Fibroblast of the aortic adventitia (primary cell): Measurements from ENCODE around the gene SPATA45. TPM values are rescaled to one million over a fixed set of nuclear protein-coding genes. Genes with fewer than 3 reads are reported as not detected.

Experiments
- DNase-seq: peaks from one replicate; pipeline ENCODE4 v3.0.0-alpha.2; 2010; ENCODE audit warnings: low read depth
- H3K4me3 ChIP-seq: 2 replicates; pipeline ENCODE4 v1.5.1; 2011; ENCODE audit warnings: low read depth, mild to moderate bottlenecking, control low read depth, low read length, moderate library complexity
- CTCF ChIP-seq: IDR thresholded peaks from 2 replicates; pipeline ENCODE4 v1.5.1; 2011; ENCODE audit warnings: mild to moderate bottlenecking, low read length, control low read depth, inconsistent platforms; ENCODE audit not compliant: insufficient read depth
- small RNA-seq: library from RNA; depleted of rRNA; stranded (forward); fragments of <200 nt; gene quantifications from one replicate; pipeline ENCODE3, GENCODE V24; 2012
- total RNA-seq: library from RNA; depleted of rRNA; stranded (reverse); fragments of >200 nt; gene quantifications from 2 replicates; pipeline ENCODE4 v1.2.3, GENCODE V29; 2012; ENCODE audit warnings: low replicate concordance

The SPATA45 gene
- total RNA-seq, 1 donor = not detected

GRCh38 chr1:212782422-212783154 is 64.9 kb downstream of the SPATA45 start:
- no peak overlapping the region for H3K4me3 ChIP-seq
- peak; percentile 57 for DNase-seq
- peak; percentile 59 for TF ChIP-seq CTCF

- no peak overlapping the region for H3K4me3 ChIP-seq
- TF ChIP-seq CTCF = no peak
- no peak for DNase-seq
These were observed 66.2 kb downstream of the SPATA45 start for GRCh38 chr1:212781225-212781624.

DNA sequence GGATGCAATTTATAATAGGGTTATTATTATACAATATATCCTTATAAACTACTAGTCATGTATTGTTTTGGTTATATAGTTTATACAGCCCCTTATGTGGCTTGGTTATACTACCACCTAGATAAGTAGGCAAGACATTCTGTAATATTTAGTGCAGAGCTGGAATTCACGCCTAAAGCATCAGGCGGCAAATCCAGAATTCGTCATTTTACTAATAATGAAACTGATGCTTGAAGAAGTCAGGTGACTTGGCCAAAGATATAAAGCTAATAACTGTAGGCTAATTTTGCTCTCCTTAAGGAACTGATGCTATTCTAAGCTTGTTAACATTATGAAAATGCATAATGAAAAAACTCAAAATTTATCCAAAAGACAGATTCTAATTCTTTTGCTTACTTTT is 66.7 kb downstream of the SPATA45 start:
- TF ChIP-seq CTCF = no peak
- no peak overlapping the region for H3K4me3 ChIP-seq
- no peak for DNase-seq

Small RNA genes lying within 50 kb of the gene (small RNA-seq; reads per million reads assigned to genes)
- gene AC104333.1 = not detected
- not detected for gene AC104333.2

Other genes with a start within 250 kb of the SPATA45 start
- gene ATF3, start 238.9 kb downstream of the SPATA45 start, total RNA-seq = 4.2 and 5.2 TPM in 2 replicates
- gene BATF3, start 147.8 kb downstream of the SPATA45 start, total RNA-seq = 4.8 TPM in 1 of 2 replicates, not detected in the other
- 15.9 and 41.1 TPM in 2 replicates for gene NSL1, start 55.9 kb downstream of the SPATA45 start, total RNA-seq
- 9.2 and 15.0 TPM in 2 replicates for gene TATDN3, start 55.8 kb downstream of the SPATA45 start, total RNA-seq
- gene FLVCR1, start 10.6 kb upstream of the SPATA45 start, total RNA-seq = 5.8 and 6.3 TPM in 2 replicates
- 0.90 and 3.3 TPM in 2 replicates for gene VASH2, start 102.9 kb upstream of the SPATA45 start, total RNA-seq
- gene ANGEL2, start 168.2 kb upstream of the SPATA45 start, total RNA-seq = 21.3 and 63.4 TPM in 2 replicates
- 29.7 and 70.3 TPM in 2 replicates for gene RPS6KC1, start 203.6 kb upstream of the SPATA45 start, total RNA-seq